Activated T-helper 17 cell treated with anti-CD3 and anti-CD28 coated beads, Interleukin-2, amount 50 U/mL, for 72 hours (primary cell): ENCODE data around the gene RBM19. TPM values are rescaled to one million over a fixed set of nuclear protein-coding genes. Genes with fewer than 3 reads are reported as not detected.

ENCODE experiments used
- ATAC-seq: fragments of 150-1000 bp; cut with Tn5 transposase; replicated peaks from 2 replicates; pipeline ENCODE4 v1.10.0; 2021; ENCODE audit warnings: mild to moderate bottlenecking, moderate library complexity
- H3K27ac Mint-ChIP-seq: one replicate; pipeline ENCODE4 v1.8.0; 2022; ENCODE audit warnings: mixed read lengths
- H3K27me3 Mint-ChIP-seq: one replicate; pipeline ENCODE4 v1.8.0; 2022; ENCODE audit warnings: mixed read lengths
- H3K36me3 Mint-ChIP-seq: one replicate; pipeline ENCODE4 v1.8.0; 2022; ENCODE audit warnings: low read depth, mild to moderate bottlenecking, mixed read lengths
- H3K4me1 Mint-ChIP-seq: one replicate; pipeline ENCODE4 v1.8.0; 2022; ENCODE audit warnings: mixed read lengths
- H3K4me3 Mint-ChIP-seq: one replicate; pipeline ENCODE4 v1.8.0; 2022; ENCODE audit warnings: mild to moderate bottlenecking, mixed read lengths
- H3K9me3 Mint-ChIP-seq: one replicate; pipeline ENCODE4 v1.8.0; 2022; ENCODE audit warnings: mixed read lengths
- total RNA-seq, 2 donors: library from RNA; stranded (reverse); gene quantifications; one replicate each; pipeline ENCODE4 v1.2.3, GENCODE V29; 2022

The RBM19 gene
- total RNA-seq, 2 donors from 2014 or later, result 66.7 to 73.3 TPM

DNA sequence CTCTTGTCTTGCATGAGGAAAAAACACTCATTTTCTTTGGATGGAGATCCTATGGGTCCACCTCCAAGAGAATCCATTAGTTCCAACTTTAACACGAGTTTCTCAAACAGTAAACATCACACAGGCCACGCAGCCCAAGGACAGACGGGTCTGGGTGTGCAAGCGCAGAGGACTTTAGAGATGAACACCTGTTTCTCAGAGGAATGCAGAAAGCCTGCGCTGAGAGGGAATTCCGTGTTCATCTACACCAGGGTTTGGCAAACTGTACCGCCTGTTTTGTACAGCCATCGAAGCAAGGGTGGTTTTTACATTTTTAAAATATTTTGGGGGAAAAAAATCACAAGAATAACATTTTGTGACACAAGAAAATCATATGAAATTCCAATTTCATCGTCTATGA is 79.4 kb downstream of the RBM19 start:
- no peak for ATAC-seq
- H3K27ac Mint-ChIP-seq, result no peak overlapping the region
- no peaks in the 10 kb centered on the region for H3K27me3 Mint-ChIP-seq
- no peaks in the 10 kb centered on the region for H3K4me1 Mint-ChIP-seq
- H3K36me3 Mint-ChIP-seq, result peaks cover 72% of the 10 kb centered on the region
- no peak overlapping the region for H3K4me3 Mint-ChIP-seq
- H3K9me3 Mint-ChIP-seq, result no peaks in the 10 kb centered on the region

DNA sequence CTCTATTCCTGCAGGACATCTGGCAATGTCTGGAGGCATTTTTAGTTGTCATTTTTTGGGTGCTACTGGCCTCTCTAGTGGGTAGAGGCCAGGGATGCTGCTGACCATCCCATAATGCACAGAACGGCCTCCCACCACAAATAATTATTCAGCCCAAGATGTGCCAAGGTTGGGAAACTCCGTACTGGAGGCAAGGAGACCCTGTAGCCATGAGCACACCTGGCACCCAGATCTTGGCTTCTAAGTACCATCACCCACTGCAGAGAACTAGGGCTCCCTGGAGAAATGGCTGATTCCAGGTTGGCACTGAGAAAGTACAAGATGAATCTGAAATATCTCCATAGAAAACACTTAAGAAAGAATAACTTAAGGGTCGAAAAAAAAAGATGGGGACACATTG is 81.7 kb downstream of the RBM19 start:
- Mint-ChIP-seq H3K9me3 (no peaks in the 10 kb centered on the region), H3K4me3 (no peak overlapping the region), H3K27me3 (no peaks in the 10 kb centered on the region), H3K27ac (no peak overlapping the region), H3K36me3 (peaks cover 72% of the 10 kb centered on the region), H3K4me1 (peaks cover 6% of the 10 kb centered on the region)
- ATAC-seq, result no peak

DNA sequence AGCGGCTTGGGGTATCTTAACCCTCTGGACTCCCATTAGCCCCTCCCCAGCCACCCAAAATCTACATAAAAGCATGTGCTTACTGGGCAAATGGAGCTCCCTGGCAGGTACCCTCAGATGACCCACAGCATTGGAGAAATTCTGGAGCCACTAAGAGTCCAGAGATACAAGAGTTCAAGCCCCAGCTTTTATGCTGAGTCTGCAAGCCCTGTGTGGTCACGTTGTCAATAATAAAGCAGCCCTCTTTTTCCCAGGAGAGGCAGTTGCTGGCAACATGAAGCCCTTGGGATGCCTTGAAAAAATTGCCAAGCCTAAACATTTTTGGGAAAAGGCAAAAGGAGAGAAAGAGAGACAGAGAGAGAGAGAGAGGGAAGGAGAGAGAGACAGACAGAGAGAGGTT is 83.4 kb downstream of the RBM19 start:
- peaks cover 67% of the 10 kb centered on the region for H3K36me3 Mint-ChIP-seq
- no peaks in the 10 kb centered on the region for H3K9me3 Mint-ChIP-seq
- no peak overlapping the region for H3K27ac Mint-ChIP-seq
- H3K27me3 Mint-ChIP-seq, result no peaks in the 10 kb centered on the region
- H3K4me1 Mint-ChIP-seq, result peaks cover 10% of the 10 kb centered on the region
- H3K4me3 Mint-ChIP-seq, result no peak overlapping the region
- no peak for ATAC-seq

DNA sequence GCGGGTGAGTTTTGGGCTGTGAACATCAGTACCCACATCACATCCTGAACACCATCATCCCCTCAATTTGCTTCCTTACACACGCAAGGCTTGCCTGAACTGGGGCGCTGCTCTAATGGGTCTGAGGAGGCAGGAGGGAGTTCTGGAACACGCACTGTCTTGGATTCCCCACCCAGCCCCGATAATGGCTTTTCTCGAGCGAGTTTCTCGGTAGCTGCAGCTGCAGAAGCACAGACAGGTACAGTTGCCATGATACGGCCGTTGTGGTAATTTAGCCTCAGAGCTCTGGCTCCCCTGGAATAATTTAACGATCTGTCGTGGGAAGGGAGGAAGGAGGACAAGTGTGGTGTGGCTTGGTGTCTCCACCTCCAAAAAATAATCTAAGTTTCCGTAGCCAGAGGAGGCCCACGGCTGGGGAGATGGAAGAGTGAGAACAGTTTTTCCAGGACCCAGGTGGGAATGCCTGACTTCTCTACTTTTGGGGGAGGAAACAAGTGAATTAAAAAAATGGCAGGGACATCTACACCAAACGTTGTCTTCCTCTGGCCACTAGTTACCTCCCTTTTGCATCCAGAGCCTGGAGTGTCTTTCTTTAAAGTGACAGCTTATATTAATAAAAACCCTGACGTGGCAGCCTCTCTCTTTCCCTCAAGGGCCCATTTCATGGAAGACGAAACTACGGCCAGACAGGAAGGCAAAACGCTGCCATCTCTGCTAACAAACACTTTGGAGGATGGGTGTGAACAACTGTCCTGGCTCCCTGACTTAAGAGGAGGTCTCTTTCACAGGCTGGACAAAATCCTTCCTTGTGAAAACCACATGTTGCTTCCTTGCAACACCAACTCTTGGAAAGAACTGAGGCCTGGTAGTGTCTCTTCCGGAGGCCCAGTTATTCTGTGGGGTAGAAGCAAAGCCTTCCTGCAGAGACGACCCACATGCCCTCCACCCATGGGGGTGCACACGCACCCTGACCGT is 84.8 kb downstream of the RBM19 start:
- no peak overlapping the region for H3K27ac Mint-ChIP-seq
- H3K4me1 Mint-ChIP-seq, result peaks cover 10% of the 10 kb centered on the region
- H3K9me3 Mint-ChIP-seq, result no peaks in the 10 kb centered on the region
- ATAC-seq, result no peak
- no peaks in the 10 kb centered on the region for H3K27me3 Mint-ChIP-seq
- H3K4me3 Mint-ChIP-seq, result no peak overlapping the region
- H3K36me3 Mint-ChIP-seq, result peaks cover 61% of the 10 kb centered on the region

DNA sequence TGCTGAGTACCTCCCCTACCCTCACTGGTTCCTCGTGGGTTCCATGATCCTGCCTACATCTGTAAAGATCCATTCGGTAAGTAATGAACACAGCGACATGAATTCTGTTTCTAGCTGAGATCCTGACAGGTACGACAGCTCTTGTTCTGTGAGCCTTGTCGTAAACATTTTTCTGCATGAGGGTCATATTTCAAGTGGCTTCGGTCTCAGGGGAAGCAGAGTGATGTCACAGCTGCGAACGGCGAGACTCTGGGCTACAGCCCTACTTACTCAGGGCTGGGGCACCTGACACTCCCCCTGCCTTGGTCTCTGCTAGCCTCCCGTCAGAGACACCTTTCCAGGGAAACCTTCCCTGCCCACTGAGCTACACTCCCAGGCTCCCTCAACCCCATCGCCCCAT is 85.8 kb downstream of the RBM19 start:
- Mint-ChIP-seq H3K36me3 (peaks cover 64% of the 10 kb centered on the region), H3K4me1 (peaks cover 10% of the 10 kb centered on the region), H3K9me3 (no peaks in the 10 kb centered on the region), H3K4me3 (no peak overlapping the region), H3K27ac (no peak overlapping the region), H3K27me3 (no peaks in the 10 kb centered on the region)
- no peak for ATAC-seq

DNA sequence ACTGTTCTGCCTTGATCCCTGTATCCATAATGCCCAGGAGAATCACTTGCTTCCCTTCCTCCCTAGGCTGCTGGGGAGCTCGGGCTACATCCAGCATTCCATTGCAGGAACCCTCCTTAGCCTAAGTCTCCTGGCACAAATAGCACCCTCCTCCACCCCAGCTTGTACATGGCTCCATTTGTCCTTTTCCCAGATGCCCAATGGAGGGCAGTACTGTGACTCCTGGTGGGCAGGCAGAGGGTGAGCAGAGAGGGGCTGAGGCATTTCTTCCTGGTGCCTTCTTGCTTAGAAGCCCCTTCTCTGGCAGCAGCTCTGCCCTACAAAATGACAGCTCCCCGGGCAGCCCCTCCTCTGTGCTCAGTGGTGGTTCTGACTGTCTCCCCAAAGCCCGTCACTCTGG is 86.5 kb downstream of the RBM19 start:
- H3K4me1 Mint-ChIP-seq, result peaks cover 10% of the 10 kb centered on the region
- H3K27me3 Mint-ChIP-seq, result no peaks in the 10 kb centered on the region
- no peak for ATAC-seq
- no peaks in the 10 kb centered on the region for H3K9me3 Mint-ChIP-seq
- H3K27ac Mint-ChIP-seq, result no peak overlapping the region
- H3K4me3 Mint-ChIP-seq, result no peak overlapping the region
- H3K36me3 Mint-ChIP-seq, result peaks cover 64% of the 10 kb centered on the region

DNA sequence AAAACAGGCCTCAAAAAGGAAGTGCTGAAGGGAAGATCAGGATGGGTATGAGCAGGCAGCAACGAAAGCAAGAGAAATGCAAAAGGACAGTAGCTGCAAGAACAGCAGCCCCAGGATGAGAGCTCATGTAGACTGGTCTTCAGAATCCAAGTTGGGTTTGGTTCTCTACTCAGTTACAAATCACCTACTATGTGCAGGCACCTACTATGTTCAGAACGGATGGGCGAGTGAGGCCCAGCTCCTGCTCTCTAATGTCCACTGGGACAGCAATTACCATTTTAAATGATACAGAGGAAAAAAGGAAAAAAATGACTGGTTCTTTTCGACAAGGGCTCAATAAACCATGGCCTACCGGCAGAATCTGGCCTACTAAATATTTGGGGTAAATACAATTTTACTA is 88.5 kb downstream of the RBM19 start:
- Mint-ChIP-seq H3K36me3 (peaks cover 55% of the 10 kb centered on the region), H3K4me1 (peaks cover 10% of the 10 kb centered on the region), H3K4me3 (no peak overlapping the region), H3K27me3 (no peaks in the 10 kb centered on the region), H3K27ac (no peak overlapping the region), H3K9me3 (no peaks in the 10 kb centered on the region)
- ATAC-seq, result no peak

DNA sequence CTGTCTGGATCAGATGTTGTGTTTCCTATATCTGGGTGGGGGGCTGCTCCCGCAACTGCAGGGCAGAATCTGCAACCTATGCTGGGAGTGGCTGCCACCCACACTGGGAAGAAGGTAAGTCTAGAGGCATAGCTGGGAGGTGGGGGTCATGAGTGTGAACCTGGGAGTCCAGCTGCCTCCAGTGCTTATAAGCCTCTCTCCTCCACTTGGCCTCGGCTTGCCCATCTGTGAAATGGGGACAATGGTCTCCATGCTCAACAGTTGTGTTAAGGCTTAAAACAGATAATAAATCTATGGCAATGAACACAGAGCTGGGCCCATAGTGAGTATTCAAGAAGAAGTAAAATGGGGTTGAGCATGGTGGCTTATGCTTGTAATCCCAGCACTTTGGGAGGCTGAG is 90.0 kb downstream of the RBM19 start:
- Mint-ChIP-seq H3K27me3 (no peaks in the 10 kb centered on the region), H3K27ac (no peak overlapping the region), H3K4me3 (no peak overlapping the region), H3K36me3 (peaks cover 50% of the 10 kb centered on the region), H3K9me3 (no peaks in the 10 kb centered on the region), H3K4me1 (peaks cover 10% of the 10 kb centered on the region)
- no peak for ATAC-seq

DNA sequence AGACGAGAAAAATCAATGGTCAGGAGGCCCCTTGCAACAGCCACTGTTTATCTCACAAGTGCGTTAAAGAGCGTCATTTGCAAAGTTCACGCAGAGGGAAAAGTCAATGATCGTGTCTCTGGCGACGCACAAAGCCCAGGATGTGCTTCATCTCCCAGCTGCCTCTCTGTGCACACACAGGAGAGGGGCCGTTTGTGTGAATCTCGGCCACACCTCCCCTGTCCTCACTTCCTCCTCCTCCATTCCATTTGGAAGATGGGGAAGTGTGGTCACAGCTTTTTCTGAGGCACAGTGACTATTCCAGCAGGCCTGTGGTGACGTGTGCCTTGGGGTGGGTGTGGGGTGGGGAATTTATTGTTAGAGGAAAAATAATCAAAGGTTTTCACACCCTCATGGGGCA is 90.4 kb downstream of the RBM19 start:
- Mint-ChIP-seq H3K9me3 (no peaks in the 10 kb centered on the region), H3K36me3 (peaks cover 45% of the 10 kb centered on the region), H3K4me3 (no peak overlapping the region), H3K27ac (no peak overlapping the region), H3K4me1 (peaks cover 8% of the 10 kb centered on the region), H3K27me3 (no peaks in the 10 kb centered on the region)
- ATAC-seq, result no peak

DNA sequence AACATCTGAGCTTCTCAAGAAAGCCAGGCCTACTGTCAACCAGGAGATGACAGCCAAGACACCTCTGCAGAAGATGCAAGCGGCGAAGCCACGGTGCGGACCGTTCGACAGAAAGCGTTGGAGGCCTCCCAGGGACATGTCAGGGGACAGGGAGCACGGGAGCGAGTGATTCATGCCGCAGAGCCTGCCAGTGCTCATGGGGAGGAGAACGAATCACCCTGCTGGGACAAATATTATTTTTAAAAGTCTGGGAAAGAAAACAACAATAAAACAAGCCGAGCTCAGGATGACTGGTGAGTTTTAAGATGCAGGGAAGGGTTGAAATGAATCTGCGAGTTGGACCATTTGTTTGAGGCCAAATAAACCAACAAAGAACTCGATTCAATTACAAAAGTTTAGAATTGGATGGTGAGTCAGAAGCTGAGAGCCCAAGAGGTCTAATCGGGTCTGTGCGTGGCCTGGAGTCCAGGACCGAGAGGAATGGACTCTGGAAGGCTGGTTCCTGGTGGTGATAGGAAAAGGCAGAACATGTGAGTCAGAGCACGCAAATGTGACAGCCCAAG is 91.0 kb downstream of the RBM19 start:
- Mint-ChIP-seq H3K4me1 (peaks cover 5% of the 10 kb centered on the region), H3K27ac (peak overlapping the region; percentile 58)
- no peak for ATAC-seq

DNA sequence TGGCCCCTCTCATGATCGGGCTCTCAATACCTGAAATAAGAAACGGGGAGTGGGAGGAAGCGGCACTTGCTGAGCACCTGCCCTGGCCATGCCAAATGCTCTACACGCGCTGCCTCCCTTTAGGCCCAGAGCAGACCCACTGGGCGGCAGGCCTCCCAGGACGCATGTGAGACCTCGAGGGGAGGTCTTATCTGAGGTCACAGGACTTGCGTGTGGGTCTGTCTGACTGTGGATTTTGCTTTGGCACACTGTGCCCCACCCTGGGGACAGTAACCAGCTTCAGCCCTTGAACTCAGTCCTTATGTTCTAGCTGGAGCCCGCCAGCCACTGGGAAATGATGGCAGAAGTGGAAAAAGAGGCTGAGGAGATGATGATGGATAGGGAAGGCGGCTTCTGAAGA is 91.8 kb downstream of the RBM19 start:
- H3K4me3 Mint-ChIP-seq, result no peak overlapping the region
- ATAC-seq, result no peak
- H3K9me3 Mint-ChIP-seq, result no peaks in the 10 kb centered on the region
- H3K27me3 Mint-ChIP-seq, result no peaks in the 10 kb centered on the region
- peaks cover 5% of the 10 kb centered on the region for H3K4me1 Mint-ChIP-seq
- peaks cover 47% of the 10 kb centered on the region for H3K36me3 Mint-ChIP-seq
- no peak overlapping the region for H3K27ac Mint-ChIP-seq

More for the DNA sequence above, 91.0 kb downstream of the RBM19 start:
- Mint-ChIP-seq H3K27me3 (no peaks in the 10 kb centered on the region), H3K4me3 (no peak overlapping the region), H3K36me3 (peaks cover 44% of the 10 kb centered on the region), H3K9me3 (no peaks in the 10 kb centered on the region)

DNA sequence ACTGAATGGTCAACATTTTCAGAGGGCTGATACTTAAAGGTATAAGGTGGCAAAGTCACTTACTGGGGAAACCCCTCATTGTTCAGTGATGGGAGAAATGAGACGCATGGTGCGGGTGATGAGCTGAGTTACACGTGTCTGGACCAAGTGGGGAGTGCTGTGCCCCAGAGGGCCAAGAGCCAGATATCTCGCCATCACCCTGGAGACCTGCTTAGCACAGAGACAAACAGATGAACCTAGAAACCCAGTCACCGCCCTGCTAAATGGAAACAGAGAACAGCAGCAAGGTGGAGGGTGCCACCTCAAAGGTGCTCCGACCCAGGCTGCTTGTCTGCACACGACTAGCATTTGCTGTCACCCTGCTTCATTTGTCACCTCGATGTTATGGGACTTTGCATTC is 92.4 kb downstream of the RBM19 start:
- Mint-ChIP-seq H3K4me3 (no peak overlapping the region), H3K27ac (no peak overlapping the region), H3K4me1 (peaks cover 5% of the 10 kb centered on the region), H3K36me3 (peaks cover 43% of the 10 kb centered on the region), H3K9me3 (no peaks in the 10 kb centered on the region), H3K27me3 (no peaks in the 10 kb centered on the region)
- ATAC-seq, result no peak

DNA sequence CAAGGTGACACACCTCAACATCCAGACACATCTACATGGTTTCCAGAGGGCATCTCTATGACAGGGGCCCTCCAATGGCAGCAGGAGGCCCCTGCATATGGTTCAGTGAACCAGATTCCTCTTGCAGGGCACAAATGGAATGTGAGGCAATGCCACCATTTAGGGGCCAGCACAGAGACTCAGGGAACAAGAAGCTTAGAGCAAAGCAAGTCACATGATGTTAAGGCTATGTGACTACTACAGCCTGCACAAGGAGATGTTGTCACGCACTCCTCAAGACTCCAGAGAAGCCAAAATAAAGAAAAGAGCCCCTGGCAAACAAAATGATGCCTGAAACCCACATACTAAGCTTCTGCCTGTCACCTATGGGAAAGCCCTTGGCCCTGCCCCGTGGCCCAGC is 95.2 kb downstream of the RBM19 start:
- H3K27ac Mint-ChIP-seq, result no peak overlapping the region
- no peak overlapping the region for H3K4me3 Mint-ChIP-seq
- H3K9me3 Mint-ChIP-seq, result no peaks in the 10 kb centered on the region
- H3K4me1 Mint-ChIP-seq, result no peaks in the 10 kb centered on the region
- ATAC-seq, result no peak
- H3K27me3 Mint-ChIP-seq, result no peaks in the 10 kb centered on the region
- H3K36me3 Mint-ChIP-seq, result peaks cover 49% of the 10 kb centered on the region

DNA sequence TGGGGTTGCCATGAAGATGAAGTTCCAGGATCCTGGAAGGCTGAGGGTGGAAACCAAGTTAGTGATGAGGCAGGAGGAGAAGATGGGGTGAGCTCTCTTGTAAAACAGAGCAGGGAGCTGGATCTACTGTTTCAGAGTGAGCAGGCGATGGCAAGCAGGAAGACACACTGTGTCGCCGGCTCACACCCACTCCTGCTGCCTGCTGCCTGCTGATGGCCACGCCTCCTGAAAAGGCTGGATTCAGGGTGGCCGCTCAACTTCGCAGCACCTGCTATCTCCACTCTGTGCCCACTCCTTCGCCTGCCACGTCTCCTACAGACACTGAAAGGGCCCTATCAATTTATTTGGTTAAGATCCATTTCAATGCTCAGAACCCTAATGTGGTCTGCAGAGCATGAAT is 96.1 kb downstream of the RBM19 start:
- Mint-ChIP-seq H3K4me1 (no peaks in the 10 kb centered on the region), H3K27me3 (no peaks in the 10 kb centered on the region), H3K36me3 (peaks cover 41% of the 10 kb centered on the region), H3K27ac (no peak overlapping the region), H3K4me3 (no peak overlapping the region), H3K9me3 (no peaks in the 10 kb centered on the region)
- no peak for ATAC-seq

DNA sequence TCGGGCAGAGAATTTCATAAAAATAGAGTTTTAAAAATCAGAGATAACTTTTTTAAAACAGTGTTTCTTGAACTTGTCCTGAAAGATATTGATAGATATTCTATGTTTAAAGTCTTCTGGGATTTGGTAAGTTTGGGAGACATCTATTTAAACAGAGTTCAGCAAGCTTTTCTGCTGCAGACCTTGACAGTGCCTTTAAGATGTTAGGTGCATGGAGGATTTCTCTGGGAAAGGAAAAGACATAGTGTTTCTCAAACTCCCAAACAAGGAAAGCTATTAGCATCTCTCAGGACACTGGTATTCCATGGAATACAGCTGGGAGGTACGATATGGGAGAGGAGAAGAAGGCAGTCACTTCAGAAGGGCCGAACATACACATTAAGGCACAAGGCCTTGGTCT is 97.8 kb downstream of the RBM19 start:
- ATAC-seq, result no peak
- H3K36me3 Mint-ChIP-seq, result peaks cover 32% of the 10 kb centered on the region
- no peaks in the 10 kb centered on the region for H3K9me3 Mint-ChIP-seq
- H3K27ac Mint-ChIP-seq, result no peak overlapping the region
- H3K27me3 Mint-ChIP-seq, result no peaks in the 10 kb centered on the region
- no peak overlapping the region for H3K4me3 Mint-ChIP-seq
- H3K4me1 Mint-ChIP-seq, result no peaks in the 10 kb centered on the region
